Prostate gland (tissue), 2 donors: Measurements from ENCODE around the gene BRD1. TPM values are rescaled to one million over a fixed set of nuclear protein-coding genes. Genes with fewer than 3 reads are reported as not detected.

Experiments used
- DNase-seq: peaks from one replicate; pipeline ENCODE4 v3.0.0-alpha.2; 2019; ENCODE audit warnings: low spot score
- H3K27ac ChIP-seq, 2 donors: fragments of 200-600 bp; sonication (generic); 2 replicates each; pipeline ENCODE4 v1.5.1; 2017 to 2019
- H3K27me3 ChIP-seq: fragments of 200-600 bp; sonication (generic); replicated peaks from 2 replicates; pipeline ENCODE4 v1.5.1; 2019; ENCODE audit not compliant: insufficient read depth
- H3K36me3 ChIP-seq, 2 donors: fragments of 200-600 bp; sonication (generic); 1 replicate in 1 of 2; 2 replicates in 1 of 2; pipeline versions ENCODE4 v1.5.1 to v1.8.1; 2017 to 2019
- H3K4me1 ChIP-seq: fragments of 200-600 bp; sonication (generic); replicated peaks from 2 replicates; pipeline ENCODE4 v1.5.1; 2019
- H3K4me3 ChIP-seq, 2 donors: fragments of 200-600 bp; sonication (generic); 2 replicates each; pipeline ENCODE4 v1.5.1; 2017 to 2019
- H3K9me3 ChIP-seq: fragments of 200-600 bp; sonication (generic); 2 replicates; pipeline ENCODE4 v1.5.1; 2017
- POLR2A ChIP-seq: fragments of 450-650 bp; IDR thresholded peaks from one replicate; pipeline ENCODE4 v1.6.1; 2016; ENCODE audit warnings: antibody characterized with exemption, mild to moderate bottlenecking
- POLR2AphosphoS5 ChIP-seq: sonication (generic); formaldehyde crosslinking; IDR thresholded peaks from one replicate; pipeline ENCODE4 v1.6.1; 2017; ENCODE audit warnings: antibody characterized with exemption
- WGBS: methylation state at CpG from one replicate; pipeline ENCODE4 v1.1.5; 2018; 5-methylcytosine and 5-hydroxymethylcytosine counted together
- intact Hi-C: fragments of 100-400 bp; cut with DNase I; formaldehyde crosslinking; loops from one replicate; pipeline ENCODE4 v1.14.2; 2022
- total RNA-seq, 2 donors: library from RNA; depleted of rRNA; stranded (reverse); fragments of >200 nt; gene quantifications; one replicate each; pipeline ENCODE4 v1.1.0, GENCODE V29; 2016
- TF ChIP-seq, protein P1 (sequence below), 4 experiments: fragments of 200-600 bp in 2 of 4; fragments of 450-650 bp in 2 of 4; sonication (generic) in 2 of 4; IDR thresholded peaks; 1 replicate in 3 of 4; 2 replicates in 1 of 4; pipeline ENCODE4 v1.5.1; 2016 to 2019; ENCODE audit warnings: antibody characterized with exemption in 4 of 4, mild to moderate bottlenecking in 2 of 4, moderate library complexity in 2 of 4

BRD1 gene
- total RNA-seq, 2 donors from 2014 or later = 40.3 to 74.2 TPM

DNA sequence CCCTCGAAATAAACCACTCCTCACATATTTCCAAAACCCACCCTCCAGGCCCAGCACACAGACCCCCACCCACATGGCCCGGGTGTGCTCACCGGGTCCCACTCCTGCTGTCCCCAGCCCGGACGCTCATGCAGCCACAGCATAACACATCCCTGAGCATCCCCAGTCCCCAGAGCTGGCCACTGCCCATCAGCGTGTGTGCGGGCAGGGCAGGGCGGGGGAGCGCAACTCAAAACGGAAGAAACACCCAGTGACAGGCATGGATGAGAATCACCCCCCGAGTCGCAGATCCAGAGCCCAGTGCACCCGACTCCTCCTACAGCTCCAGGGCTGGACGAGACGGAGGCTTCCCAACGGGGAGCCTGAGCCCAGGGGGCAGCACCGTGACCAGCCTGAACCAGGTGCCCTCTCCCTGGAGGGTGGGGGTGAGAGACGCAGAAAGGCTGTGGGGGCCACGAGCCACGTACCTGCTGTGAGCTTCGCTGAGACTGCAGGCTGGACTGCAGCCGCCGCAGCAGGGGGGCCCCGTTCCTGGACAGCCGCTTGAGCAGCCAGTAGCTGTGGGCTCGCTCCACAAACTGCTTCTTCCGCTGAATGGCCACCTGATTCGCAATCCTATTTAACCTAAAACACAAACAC lies 23.8 kb downstream of the BRD1 start:
- WGBS = 91% methylated on average over 28 of the region's 28 CpGs
- no peak overlapping the region for H3K27ac ChIP-seq
- H3K9me3 ChIP-seq = no peaks in the 10 kb centered on the region
- no peaks in the 10 kb centered on the region for H3K27me3 ChIP-seq
- no peak for DNase-seq
- intact Hi-C loops = no loop called here
- H3K36me3 ChIP-seq = peaks cover 0 to 5% of the 10 kb centered on the region in 2 donors
- TF ChIP-seq POLR2A = no peak
- TF ChIP-seq, protein P1, sequence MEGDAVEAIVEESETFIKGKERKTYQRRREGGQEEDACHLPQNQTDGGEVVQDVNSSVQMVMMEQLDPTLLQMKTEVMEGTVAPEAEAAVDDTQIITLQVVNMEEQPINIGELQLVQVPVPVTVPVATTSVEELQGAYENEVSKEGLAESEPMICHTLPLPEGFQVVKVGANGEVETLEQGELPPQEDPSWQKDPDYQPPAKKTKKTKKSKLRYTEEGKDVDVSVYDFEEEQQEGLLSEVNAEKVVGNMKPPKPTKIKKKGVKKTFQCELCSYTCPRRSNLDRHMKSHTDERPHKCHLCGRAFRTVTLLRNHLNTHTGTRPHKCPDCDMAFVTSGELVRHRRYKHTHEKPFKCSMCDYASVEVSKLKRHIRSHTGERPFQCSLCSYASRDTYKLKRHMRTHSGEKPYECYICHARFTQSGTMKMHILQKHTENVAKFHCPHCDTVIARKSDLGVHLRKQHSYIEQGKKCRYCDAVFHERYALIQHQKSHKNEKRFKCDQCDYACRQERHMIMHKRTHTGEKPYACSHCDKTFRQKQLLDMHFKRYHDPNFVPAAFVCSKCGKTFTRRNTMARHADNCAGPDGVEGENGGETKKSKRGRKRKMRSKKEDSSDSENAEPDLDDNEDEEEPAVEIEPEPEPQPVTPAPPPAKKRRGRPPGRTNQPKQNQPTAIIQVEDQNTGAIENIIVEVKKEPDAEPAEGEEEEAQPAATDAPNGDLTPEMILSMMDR (IDR thresholded peaks at IDR 0.05) = no peak
- no peak for TF ChIP-seq POLR2AphosphoS5
- H3K4me3 ChIP-seq = no peak overlapping the region
- no peaks in the 10 kb centered on the region for H3K4me1 ChIP-seq

DNA sequence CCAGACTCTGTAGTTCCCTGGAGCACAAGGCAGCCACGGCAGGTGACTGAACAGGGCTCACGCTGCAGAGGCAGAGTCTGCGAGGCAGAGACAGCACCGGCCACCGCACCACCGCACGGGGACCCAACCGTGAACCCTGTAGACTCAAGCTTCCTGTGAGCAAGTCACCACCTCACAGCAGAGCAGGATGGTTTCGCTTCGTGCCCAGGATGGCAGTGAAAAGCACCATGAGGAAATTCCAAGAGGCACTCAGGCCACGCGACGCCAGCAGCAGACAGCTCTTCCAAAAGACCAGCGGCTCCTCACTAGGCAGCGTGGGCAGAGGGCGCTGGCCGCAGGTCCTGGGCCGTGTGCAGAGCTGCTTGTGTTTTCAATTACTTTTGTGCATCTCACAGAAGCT lies 24.5 kb downstream of the BRD1 start:
- H3K36me3 ChIP-seq = peaks cover 0 to 12% of the 10 kb centered on the region in 2 donors
- no peak for DNase-seq
- no peak overlapping the region for H3K27ac ChIP-seq
- no peaks in the 10 kb centered on the region for H3K27me3 ChIP-seq
- H3K9me3 ChIP-seq = no peaks in the 10 kb centered on the region
- TF ChIP-seq POLR2AphosphoS5 = no peak
- no peak for TF ChIP-seq POLR2A
- TF ChIP-seq, protein P1 (IDR thresholded peaks at IDR 0.05) = no peak
- no peaks in the 10 kb centered on the region for H3K4me1 ChIP-seq
- H3K4me3 ChIP-seq = no peak overlapping the region
- intact Hi-C loops = no loop called here
- 93% methylated on average over 18 of the region's 18 CpGs for WGBS

GRCh38 chr22:49801391-49802060 lies 26.1 kb downstream of the BRD1 start:
- Histone ChIP-seq H3K4me3 (no peak overlapping the region), H3K27ac (no peak overlapping the region), H3K36me3 (peaks cover 6 to 25% of the 10 kb centered on the region in 2 donors), H3K4me1 (no peaks in the 10 kb centered on the region), H3K9me3 (no peaks in the 10 kb centered on the region), H3K27me3 (no peaks in the 10 kb centered on the region)
- intact Hi-C loops = no loop called here
- TF ChIP-seq, protein P1 (IDR thresholded peaks at IDR 0.05) = no peak
- no peak for TF ChIP-seq POLR2AphosphoS5
- TF ChIP-seq POLR2A = no peak
- WGBS = 50% methylated on average over 18 of the region's 18 CpGs
- no peak for DNase-seq

- TF ChIP-seq, protein P1 (IDR thresholded peaks at IDR 0.05) = no peak
- TF ChIP-seq POLR2A = no peak
- no peak for TF ChIP-seq POLR2AphosphoS5
Measured at GRCh38 chr22:49800408-49801238, 27.1 kb downstream of the BRD1 start.

More at GRCh38 chr22:49800408-49801238, 27.1 kb downstream of the BRD1 start:
- intact Hi-C loops = no loop called here
- peaks cover 7 to 27% of the 10 kb centered on the region in 2 donors for H3K36me3 ChIP-seq
- H3K9me3 ChIP-seq = no peaks in the 10 kb centered on the region
- 84% methylated on average over 23 of the region's 29 CpGs for WGBS
- no peak for DNase-seq
- H3K4me1 ChIP-seq = no peaks in the 10 kb centered on the region
- H3K27me3 ChIP-seq = no peaks in the 10 kb centered on the region
- H3K27ac ChIP-seq = no peak overlapping the region
- H3K4me3 ChIP-seq = no peak overlapping the region
